OCI-LY1 (cell line): ENCODE data around the gene RTP2.

Experiments
- EZH2 ChIP-seq: fragments of 200-600 bp; sonication (generic), shearing (Covaris generic); IDR thresholded peaks from 2 replicates; pipeline ENCODE4 v1.8.0; 2017; ENCODE audit warnings: borderline replicate concordance, mixed run types, mild to moderate bottlenecking, antibody characterized with exemption, low read length, moderate library complexity, mixed read lengths
- TF ChIP-seq, protein P1 (sequence below): fragments of 200-600 bp; sonication (generic), shearing (Covaris generic); IDR thresholded peaks from 2 replicates; pipeline ENCODE4 v1.5.1; 2017; ENCODE audit warnings: mild to moderate bottlenecking, antibody characterized with exemption, low read length, moderate library complexity, mixed read lengths

DNA sequence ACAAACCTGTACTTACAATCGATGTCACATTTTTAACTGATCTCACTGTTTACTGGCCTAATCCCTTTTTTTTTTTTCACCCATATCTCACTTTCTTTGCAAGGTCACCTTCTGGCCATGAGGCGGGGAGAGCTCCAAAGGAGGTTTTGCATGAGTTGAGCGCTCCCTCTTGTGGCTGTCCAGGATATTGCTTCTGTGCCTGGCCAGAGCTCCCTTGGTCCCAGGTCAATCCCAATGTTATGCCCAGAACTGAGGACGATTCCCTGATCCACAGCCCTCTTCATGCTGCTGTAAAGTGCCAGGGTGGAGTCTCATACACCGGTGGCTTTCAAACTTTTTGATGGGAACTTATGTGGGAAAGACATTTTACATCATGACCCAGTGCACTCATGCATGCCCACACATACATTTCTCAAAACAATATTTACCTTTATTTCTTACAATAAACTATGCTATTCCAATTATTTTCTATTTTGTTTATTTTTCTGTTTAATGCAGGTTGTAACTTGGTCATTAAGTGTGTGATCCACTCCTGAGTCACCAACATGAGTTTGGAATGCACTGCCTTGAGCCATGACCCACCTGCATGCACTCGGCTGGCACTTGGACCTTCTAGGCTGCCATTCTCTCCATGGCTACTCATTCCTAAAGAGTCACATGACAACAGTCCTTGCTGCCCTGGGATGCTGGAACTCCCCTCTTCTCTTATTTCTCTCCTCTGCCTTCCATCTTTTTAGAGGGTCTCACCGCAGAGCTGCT, 22.5 kb downstream of the RTP2 start:
- TF ChIP-seq, protein P1, sequence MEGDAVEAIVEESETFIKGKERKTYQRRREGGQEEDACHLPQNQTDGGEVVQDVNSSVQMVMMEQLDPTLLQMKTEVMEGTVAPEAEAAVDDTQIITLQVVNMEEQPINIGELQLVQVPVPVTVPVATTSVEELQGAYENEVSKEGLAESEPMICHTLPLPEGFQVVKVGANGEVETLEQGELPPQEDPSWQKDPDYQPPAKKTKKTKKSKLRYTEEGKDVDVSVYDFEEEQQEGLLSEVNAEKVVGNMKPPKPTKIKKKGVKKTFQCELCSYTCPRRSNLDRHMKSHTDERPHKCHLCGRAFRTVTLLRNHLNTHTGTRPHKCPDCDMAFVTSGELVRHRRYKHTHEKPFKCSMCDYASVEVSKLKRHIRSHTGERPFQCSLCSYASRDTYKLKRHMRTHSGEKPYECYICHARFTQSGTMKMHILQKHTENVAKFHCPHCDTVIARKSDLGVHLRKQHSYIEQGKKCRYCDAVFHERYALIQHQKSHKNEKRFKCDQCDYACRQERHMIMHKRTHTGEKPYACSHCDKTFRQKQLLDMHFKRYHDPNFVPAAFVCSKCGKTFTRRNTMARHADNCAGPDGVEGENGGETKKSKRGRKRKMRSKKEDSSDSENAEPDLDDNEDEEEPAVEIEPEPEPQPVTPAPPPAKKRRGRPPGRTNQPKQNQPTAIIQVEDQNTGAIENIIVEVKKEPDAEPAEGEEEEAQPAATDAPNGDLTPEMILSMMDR: peak; percentile 100
- no peak for TF ChIP-seq EZH2
